Neural crest cell (in vitro differentiated cells): Measurements from ENCODE around the gene WBP1. TPM values are rescaled to one million over a fixed set of nuclear protein-coding genes. Genes with fewer than 3 reads are reported as not detected.
"Not testable (repeated sequence)": the region's sequence is repeated elsewhere in the genome, so short reads cannot be mapped to it uniquely, and the experiment has no call there.

Source experiments
- DNase-seq: peaks from one replicate; pipeline ENCODE4 v3.0.0; 2021; ENCODE audit warnings: low read depth, mixed read lengths, low spot score
- H3K27ac Mint-ChIP-seq: one replicate; pipeline ENCODE4 v1.8.0; 2021; ENCODE audit warnings: mild to moderate bottlenecking, mixed read lengths; ENCODE audit not compliant: unreplicated experiment
- H3K27me3 Mint-ChIP-seq: 2 replicates; pipeline ENCODE4 v1.8.0; 2021; ENCODE audit warnings: low read depth, mild to moderate bottlenecking, mixed read lengths
- H3K36me3 Mint-ChIP-seq: 2 replicates; pipeline ENCODE4 v1.8.0; 2021; ENCODE audit warnings: low read depth, mild to moderate bottlenecking, mixed read lengths
- H3K4me1 Mint-ChIP-seq: 2 replicates; pipeline ENCODE4 v1.8.0; 2021; ENCODE audit warnings: mixed read lengths
- H3K4me3 Mint-ChIP-seq: one replicate; pipeline ENCODE4 v1.8.0; 2021; ENCODE audit warnings: mild to moderate bottlenecking, mixed read lengths
- H3K9me3 Mint-ChIP-seq: 2 replicates; pipeline ENCODE4 v1.8.0; 2021; ENCODE audit warnings: mixed read lengths
- total RNA-seq: library from RNA; stranded (reverse); gene quantifications from 2 replicates; pipeline ENCODE4 v1.2.1, GENCODE V29; 2021
- TF ChIP-seq, protein P1 (sequence below): fragments of 200-600 bp; sonication (generic); conservative IDR thresholded peaks from 2 replicates; pipeline ENCODE4 v1.5.0; 2021; ENCODE audit warnings: antibody characterized with exemption, mild to moderate bottlenecking

The WBP1 gene
- total RNA-seq, 1 donor from 2014 or later = 86.7 TPM

GRCh38 chr2:74416778-74417177 is 41.5 kb upstream of the WBP1 start:
- Mint-ChIP-seq H3K27ac (no peak overlapping the region), H3K27me3 (peaks cover under 1% of the 10 kb centered on the region), H3K36me3 (no peaks in the 10 kb centered on the region), H3K4me1 (peaks cover 6% of the 10 kb centered on the region), H3K4me3 (no peak overlapping the region), H3K9me3 (no peaks in the 10 kb centered on the region)
- DNase-seq = no peak
- TF ChIP-seq, protein P1, sequence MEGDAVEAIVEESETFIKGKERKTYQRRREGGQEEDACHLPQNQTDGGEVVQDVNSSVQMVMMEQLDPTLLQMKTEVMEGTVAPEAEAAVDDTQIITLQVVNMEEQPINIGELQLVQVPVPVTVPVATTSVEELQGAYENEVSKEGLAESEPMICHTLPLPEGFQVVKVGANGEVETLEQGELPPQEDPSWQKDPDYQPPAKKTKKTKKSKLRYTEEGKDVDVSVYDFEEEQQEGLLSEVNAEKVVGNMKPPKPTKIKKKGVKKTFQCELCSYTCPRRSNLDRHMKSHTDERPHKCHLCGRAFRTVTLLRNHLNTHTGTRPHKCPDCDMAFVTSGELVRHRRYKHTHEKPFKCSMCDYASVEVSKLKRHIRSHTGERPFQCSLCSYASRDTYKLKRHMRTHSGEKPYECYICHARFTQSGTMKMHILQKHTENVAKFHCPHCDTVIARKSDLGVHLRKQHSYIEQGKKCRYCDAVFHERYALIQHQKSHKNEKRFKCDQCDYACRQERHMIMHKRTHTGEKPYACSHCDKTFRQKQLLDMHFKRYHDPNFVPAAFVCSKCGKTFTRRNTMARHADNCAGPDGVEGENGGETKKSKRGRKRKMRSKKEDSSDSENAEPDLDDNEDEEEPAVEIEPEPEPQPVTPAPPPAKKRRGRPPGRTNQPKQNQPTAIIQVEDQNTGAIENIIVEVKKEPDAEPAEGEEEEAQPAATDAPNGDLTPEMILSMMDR = no peak

GRCh38 chr2:74417197-74417596 is 41.0 kb upstream of the WBP1 start:
- no peaks in the 10 kb centered on the region for H3K36me3 Mint-ChIP-seq
- peaks cover 11% of the 10 kb centered on the region for H3K4me1 Mint-ChIP-seq
- no peak for DNase-seq
- TF ChIP-seq, protein P1 = no peak
- no peaks in the 10 kb centered on the region for H3K9me3 Mint-ChIP-seq
- peaks cover 3% of the 10 kb centered on the region for H3K27me3 Mint-ChIP-seq
- H3K27ac Mint-ChIP-seq = no peak overlapping the region
- no peak overlapping the region for H3K4me3 Mint-ChIP-seq

DNA sequence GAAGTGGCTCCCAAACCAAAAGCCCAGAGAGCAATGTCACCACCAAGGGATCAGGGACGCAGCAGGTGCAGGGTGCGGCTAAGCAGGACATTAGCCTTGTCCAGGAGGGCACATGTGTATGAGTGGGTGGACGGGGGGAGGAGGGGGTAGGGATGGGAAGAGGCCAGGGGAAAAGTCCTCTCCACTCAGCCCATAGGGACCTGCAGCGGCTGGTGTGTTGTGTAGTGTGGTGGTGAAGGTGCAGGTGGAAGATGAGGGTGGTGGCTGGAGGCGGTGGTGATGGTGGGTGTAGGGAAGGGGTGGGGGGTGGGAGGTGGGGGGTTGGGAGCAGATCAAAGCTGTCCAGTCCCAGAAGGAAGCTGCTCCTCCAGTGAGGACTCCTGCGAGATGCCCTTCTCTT is 40.5 kb upstream of the WBP1 start:
- H3K9me3 Mint-ChIP-seq = no peaks in the 10 kb centered on the region
- peaks cover 14% of the 10 kb centered on the region for H3K4me1 Mint-ChIP-seq
- peak overlapping the region; percentile 23 for H3K4me3 Mint-ChIP-seq
- no peaks in the 10 kb centered on the region for H3K36me3 Mint-ChIP-seq
- H3K27me3 Mint-ChIP-seq = peaks cover 3% of the 10 kb centered on the region
- TF ChIP-seq, protein P1 = no peak
- no peak overlapping the region for H3K27ac Mint-ChIP-seq
- DNase-seq = no peak

DNA sequence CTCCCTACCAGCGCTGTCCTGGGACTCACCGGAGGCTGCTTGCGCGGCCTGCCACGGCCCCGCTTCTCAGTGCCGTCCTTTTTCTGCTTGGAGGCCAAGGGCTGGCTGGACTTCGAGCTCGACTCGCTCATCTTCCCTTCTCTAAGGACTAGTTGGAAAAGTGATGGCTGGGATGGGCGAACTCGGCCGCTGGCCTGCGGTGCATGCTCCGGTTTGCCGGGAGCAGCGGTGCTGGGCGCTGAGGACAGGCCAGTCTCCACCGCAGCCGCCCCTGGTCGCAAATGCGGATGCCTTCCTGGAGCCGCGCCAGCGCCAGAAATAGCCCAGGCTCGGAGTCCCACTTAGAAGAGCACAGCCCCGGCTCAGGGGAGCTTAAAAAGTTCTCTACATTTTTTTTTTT is 39.9 kb upstream of the WBP1 start:
- peaks cover 3% of the 10 kb centered on the region for H3K27me3 Mint-ChIP-seq
- H3K36me3 Mint-ChIP-seq = no peaks in the 10 kb centered on the region
- DNase-seq = no peak
- TF ChIP-seq, protein P1 = no peak
- no peaks in the 10 kb centered on the region for H3K9me3 Mint-ChIP-seq
- H3K27ac Mint-ChIP-seq = no peak overlapping the region
- H3K4me1 Mint-ChIP-seq = peaks cover 19% of the 10 kb centered on the region
- no peak overlapping the region for H3K4me3 Mint-ChIP-seq

DNA sequence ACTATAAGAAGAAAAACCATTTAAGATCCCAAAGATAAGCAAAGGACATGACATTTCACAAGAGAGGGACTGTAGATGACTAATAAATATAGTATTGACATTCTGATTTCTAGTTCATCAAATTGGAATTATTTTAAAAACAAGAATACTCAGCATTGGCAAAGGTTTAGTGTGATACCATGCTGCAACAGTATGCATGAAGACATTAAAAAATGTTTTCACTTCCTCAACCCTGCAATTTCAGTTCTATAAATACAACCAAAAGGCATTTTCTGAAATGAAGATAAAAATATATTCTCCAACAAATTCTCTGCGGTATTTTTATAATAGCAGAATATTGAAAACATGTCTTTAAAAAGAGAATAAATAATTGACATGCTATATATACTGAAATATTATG is 38.9 kb upstream of the WBP1 start:
- H3K4me3 Mint-ChIP-seq = no peak overlapping the region
- peaks cover 3% of the 10 kb centered on the region for H3K27me3 Mint-ChIP-seq
- DNase-seq = no peak
- TF ChIP-seq, protein P1 = no peak
- peaks cover 23% of the 10 kb centered on the region for H3K4me1 Mint-ChIP-seq
- H3K9me3 Mint-ChIP-seq = no peaks in the 10 kb centered on the region
- no peaks in the 10 kb centered on the region for H3K36me3 Mint-ChIP-seq
- no peak overlapping the region for H3K27ac Mint-ChIP-seq

- peak overlapping the region; percentile 70 for H3K4me3 Mint-ChIP-seq
- H3K36me3 Mint-ChIP-seq = no peaks in the 10 kb centered on the region
- DNase-seq = no peak
- TF ChIP-seq, protein P1 = no peak
- no peaks in the 10 kb centered on the region for H3K9me3 Mint-ChIP-seq
- H3K27me3 Mint-ChIP-seq = peaks cover 3% of the 10 kb centered on the region
- no peak overlapping the region for H3K27ac Mint-ChIP-seq
- H3K4me1 Mint-ChIP-seq = peaks cover 23% of the 10 kb centered on the region
Measured at GRCh38 chr2:74420006-74420405, 38.2 kb upstream of the WBP1 start.

DNA sequence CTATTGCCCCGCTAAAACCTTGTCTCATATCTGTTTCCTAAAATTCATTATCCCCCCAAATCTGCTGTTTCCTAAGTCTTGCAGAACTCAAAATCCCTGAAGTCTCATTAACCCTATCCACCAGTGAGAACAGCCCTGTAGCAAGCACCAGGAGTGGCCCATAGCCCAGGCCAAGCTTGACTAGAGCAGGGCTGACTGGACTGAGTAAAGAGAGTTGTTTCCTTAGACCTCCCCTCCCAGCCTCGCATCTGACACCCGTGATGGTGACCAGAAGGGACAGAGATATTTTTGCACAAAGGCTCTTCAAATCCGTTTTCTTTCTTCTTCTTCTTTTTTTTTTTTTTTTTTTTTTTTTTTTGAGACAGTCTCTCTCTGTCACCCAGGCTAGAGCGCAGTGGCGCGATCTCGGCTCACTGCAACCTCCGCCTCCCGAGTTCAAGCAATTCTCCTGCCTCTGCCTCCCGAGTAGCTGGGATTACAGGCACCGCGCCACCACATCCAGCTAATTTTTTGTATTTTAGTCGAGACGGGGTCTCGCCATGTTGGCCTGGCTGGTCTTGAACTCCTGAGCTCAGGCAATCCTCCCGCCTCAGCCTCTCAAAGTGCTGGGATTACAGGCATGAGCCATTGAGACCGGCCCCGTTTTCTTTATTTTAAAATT is 37.7 kb upstream of the WBP1 start:
- not testable (repeated sequence) for DNase-seq, H3K27ac Mint-ChIP-seq

More for the DNA sequence above, 37.7 kb upstream of the WBP1 start:
- not testable (repeated sequence) for H3K9me3 Mint-ChIP-seq, H3K36me3 Mint-ChIP-seq, H3K27me3 Mint-ChIP-seq
- Mint-ChIP-seq H3K4me3 (peak overlapping the region; percentile 97), H3K4me1 (peaks cover 23% of the 10 kb centered on the region)
